HepG2 (cell line): ENCODE data around the gene GABBR2. TPM values are rescaled to one million over a fixed set of nuclear protein-coding genes. Genes with fewer than 3 reads are reported as not detected.

Experiments used
- ATAC-seq: fragments of 200-7000 bp; cut with Tn5 transposase; 3 replicates; pipeline ENCODE4 v1.9.1; 2020; ENCODE audit warnings: mild to moderate bottlenecking, moderate library complexity
- BruUV-seq: library from RNA; stranded (reverse); fragments of 400-500 nt; replicated peaks from 2 replicates; lab custom pipeline; 2021; lab: Mats Ljungman, UMichigan
- CTCF ChIA-PET: fragments of 300-600 bp; formaldehyde crosslinking; extraction: SDS; loops from one replicate; lab custom pipeline; 2021; ENCODE audit warnings: low total read pairs, inconsistent platforms, low intra/inter-chr PET ratio; lab: Yijun Ruan, JAX
- POLR2A ChIA-PET: fragments of 350-600 bp; sonication (Branson Sonifier 250); formaldehyde crosslinking; loops from one replicate; lab custom pipeline; 2020; ENCODE audit warnings: antibody characterized with exemption, inconsistent platforms; lab: Yijun Ruan, JAX
- DNase-seq: peaks from one replicate; pipeline ENCODE4 v3.0.0-alpha.2; 2015; ENCODE audit warnings: low spot score
- FAIRE-seq: peaks from 3 replicates; lab custom pipeline; 2011; peaks lifted over from hg19 to GRCh38; lab: Jason Lieb, UNC
- H2AFZ ChIP-seq: one replicate; pipeline ENCODE4 v1.6.1; 2011; ENCODE audit warnings: low read length, inconsistent platforms
- H3K27ac ChIP-seq: fragments of 300-600 bp; 3 replicates; pipeline ENCODE4 v1.8.0; 2011; ENCODE audit warnings: mixed run types, mild to moderate bottlenecking, mixed read lengths, low read length, inconsistent platforms; ENCODE audit not compliant: insufficient read depth; ENCODE audit errors: extremely low read length
- H3K27me3 ChIP-seq, 2 experiments: fragments of 200-600 bp in 1 of 2; 2 replicates in 1 of 2; 3 replicates in 1 of 2; pipeline versions ENCODE4 v1.6.0 to v1.8.0; 2011; ENCODE audit warnings: low read length in 2 of 2, mild to moderate bottlenecking in 2 of 2, moderate library complexity in 2 of 2, inconsistent platforms in 1 of 2; ENCODE audit not compliant: insufficient read depth in 2 of 2, control insufficient read depth in 1 of 2
- H3K36me3 ChIP-seq, 2 experiments: fragments of 200-600 bp in 1 of 2; replicated peaks in 1 of 2; 2 replicates in 1 of 2; 3 replicates in 1 of 2; pipeline versions ENCODE4 v1.5.1 to v1.8.0; 2011; ENCODE audit warnings: low read length in 2 of 2, inconsistent platforms in 1 of 2; ENCODE audit not compliant: insufficient read depth in 2 of 2, control insufficient read depth in 1 of 2
- H3K4me1 ChIP-seq: 2 replicates; pipeline ENCODE4 v1.5.1; 2012; ENCODE audit warnings: low read length, inconsistent platforms; ENCODE audit not compliant: insufficient read depth
- H3K4me2 ChIP-seq: 2 replicates; pipeline ENCODE4 v1.6.0; 2011; ENCODE audit warnings: low read depth, low read length, inconsistent platforms
- H3K4me3 ChIP-seq, 3 experiments: fragments of 200-600 bp in 1 of 3; sonication (generic), shearing (Covaris generic) in 1 of 3; replicated peaks in 1 of 3; 2 replicates each; pipeline ENCODE4 v1.5.1; 2011 to 2016; ENCODE audit warnings: low read length in 3 of 3, inconsistent platforms in 2 of 3, low read depth in 2 of 3, mild to moderate bottlenecking in 2 of 3, control low read depth in 1 of 3, mixed read lengths in 1 of 3; ENCODE audit not compliant: insufficient read depth in 1 of 3
- H3K79me2 ChIP-seq: one replicate; pipeline ENCODE4 v1.6.1; 2011; ENCODE audit warnings: low read length, inconsistent platforms; ENCODE audit not compliant: insufficient read depth
- H3K9ac ChIP-seq: 2 replicates; pipeline ENCODE4 v1.6.0; 2011; ENCODE audit warnings: mild to moderate bottlenecking, low read depth, low read length, inconsistent platforms; ENCODE audit not compliant: insufficient read depth
- H3K9me3 ChIP-seq: 2 replicates; pipeline ENCODE4 v1.5.1; 2012; ENCODE audit warnings: mild to moderate bottlenecking, low read length
- H4K20me1 ChIP-seq: 2 replicates; pipeline ENCODE4 v1.6.0; 2011; ENCODE audit warnings: inconsistent platforms, mild to moderate bottlenecking, low read length, moderate library complexity; ENCODE audit not compliant: insufficient read depth
- AGO1 ChIP-seq: fragments of 200-400 bp; formaldehyde crosslinking; IDR thresholded peaks from 2 replicates; pipeline ENCODE4 v1.6.1; 2017; ENCODE audit warnings: mild to moderate bottlenecking, low read depth, low read length, moderate library complexity; ENCODE audit not compliant: poor library complexity, severe bottlenecking
- BATF2 ChIP-seq: sonication (generic); formaldehyde crosslinking; IDR thresholded peaks from 2 replicates; pipeline ENCODE4 v1.8.0; 2022; ENCODE audit warnings: mild to moderate bottlenecking, missing genetic modification reagents, moderate library complexity
- E2F1 ChIP-seq: sonication (generic); formaldehyde crosslinking; IDR thresholded peaks from 2 replicates; pipeline ENCODE4 v1.5.0; 2020; ENCODE audit warnings: missing genetic modification reagents
- FLYWCH1 ChIP-seq: sonication (generic); formaldehyde crosslinking; IDR thresholded peaks from 2 replicates; pipeline ENCODE4 v1.8.1; 2023; ENCODE audit warnings: mild to moderate bottlenecking, missing genetic modification reagents
- FOXC1 ChIP-seq: sonication (generic); formaldehyde crosslinking; IDR thresholded peaks from 2 replicates; pipeline ENCODE4 v1.8.0; 2022; ENCODE audit warnings: mild to moderate bottlenecking, missing genetic modification reagents, borderline replicate concordance
- FOXO4 ChIP-seq: sonication (generic); formaldehyde crosslinking; conservative IDR thresholded peaks from 2 replicates; pipeline ENCODE4 v1.8.1; 2023; ENCODE audit warnings: missing genetic modification reagents
- IKZF5 ChIP-seq: IDR thresholded peaks from 2 replicates; pipeline ENCODE4 v1.6.1; 2018; ENCODE audit warnings: missing genetic modification reagents, mild to moderate bottlenecking, missing compliant biosample characterization
- MIER2 ChIP-seq: IDR thresholded peaks from 2 replicates; pipeline ENCODE4 v1.6.1; 2016; ENCODE audit warnings: missing biosample characterization, missing genetic modification reagents
- MIXL1 ChIP-seq: IDR thresholded peaks from 2 replicates; pipeline ENCODE4 v1.6.1; 2016
- PREB ChIP-seq: sonication (generic); formaldehyde crosslinking; IDR thresholded peaks from 2 replicates; pipeline ENCODE4 v1.4.0; 2020; ENCODE audit warnings: missing genetic modification reagents
- RFX3 ChIP-seq: IDR thresholded peaks from 2 replicates; pipeline ENCODE4 v1.6.1; 2016; ENCODE audit warnings: missing biosample characterization, missing genetic modification reagents
- RNF2 ChIP-seq: fragments of 450-650 bp; conservative IDR thresholded peaks from 2 replicates; pipeline ENCODE4 v1.6.1; 2016; ENCODE audit warnings: low read depth
- RXRB ChIP-seq: IDR thresholded peaks from 2 replicates; pipeline ENCODE4 v1.6.1; 2016; ENCODE audit warnings: borderline replicate concordance, missing genetic modification reagents, missing compliant biosample characterization
- SOX6 ChIP-seq, 2 experiments: fragments of 450-650 bp in 1 of 2; sonication (generic) in 1 of 2; formaldehyde crosslinking in 1 of 2; IDR thresholded peaks; 2 replicates each; pipeline versions ENCODE4 v1.4.0 to v1.6.1; 2017 to 2020; ENCODE audit warnings: antibody characterized with exemption in 1 of 2, mild to moderate bottlenecking in 1 of 2, missing genetic modification reagents in 1 of 2
- TFDP2 ChIP-seq: sonication (generic); formaldehyde crosslinking; IDR thresholded peaks from 2 replicates; pipeline ENCODE4 v1.4.0; 2020; ENCODE audit warnings: missing genetic modification reagents
- ZNF296 ChIP-seq: sonication (generic); formaldehyde crosslinking; conservative IDR thresholded peaks from 2 replicates; pipeline ENCODE4 v1.5.0; 2020; ENCODE audit warnings: mild to moderate bottlenecking, missing genetic modification reagents
- ZNF747 ChIP-seq: sonication (generic); formaldehyde crosslinking; IDR thresholded peaks from 2 replicates; pipeline ENCODE4 v1.8.1; 2023; ENCODE audit warnings: missing genetic modification reagents, mild to moderate bottlenecking, borderline replicate concordance
- WGBS: methylation state at CpG from one replicate; pipeline ENCODE4 v1.1.6; 2017; ENCODE audit warnings: low lambda C conversion rate; 5-methylcytosine and 5-hydroxymethylcytosine counted together
- in situ Hi-C: cut with HindIII; loops from 2 replicates; pipeline ENCODE4 v1.10.0; 2017; ENCODE audit warnings: low pct_unique_long_range_greater_than_20kb; ENCODE audit not compliant: extremely low pct_ligation_motif_present
- intact Hi-C: fragments of 100-400 bp; cut with micrococcal nuclease; formaldehyde crosslinking; loops from one replicate; pipeline ENCODE4 v1.10.0; 2022; ENCODE audit not compliant: unreplicated experiment
- polyA plus RNA-seq, 8 experiments: library from polyadenylated mRNA; depleted of rRNA in 3 of 8; stranded (reverse) in 7 of 8; unstranded in 1 of 8; fragments of >200 nt; fragmentation: Illumina TruSeq in 4 of 8; extraction: Trizol in 4 of 8; gene quantifications; 2 replicates each; pipeline versions ENCODE4 v1.2.1 to v1.2.3, GENCODE V29; 2011 to 2016; ENCODE audit warnings: low read depth in 4 of 8, missing spikeins in 1 of 8, mixed read lengths in 1 of 8; ENCODE audit not compliant: insufficient read depth in 1 of 8
- total RNA-seq, 5 experiments: library from RNA; depleted of rRNA; stranded (reverse); fragments of >200 nt; fragmentation: Illumina TruSeq; extraction: Trizol; gene quantifications; 2 replicates each; pipeline ENCODE4 v1.2.3, GENCODE V29; 2016; ENCODE audit warnings: low read depth in 1 of 5

GABBR2 gene
- total and polyA plus RNA-seq, 2 of the 13 experiments (the other 11 are each of a cell fraction or from before 2014, with no cell fraction given), result 0.02 TPM; not detected in 1

GRCh38 chr9:98533132-98533531 lies 175.6 kb downstream of the GABBR2 start:
- no TSS peak for BruUV-seq
- CTCF ChIA-PET, result no interaction called here
- intact Hi-C loops, result no loop called here

More at GRCh38 chr9:98533132-98533531, 175.6 kb downstream of the GABBR2 start:
- H3K4me1 ChIP-seq, result no peaks in the 10 kb centered on the region
- H2AFZ ChIP-seq, result no peak overlapping the region
- WGBS, result 25% methylated on average over 4 of the region's 4 CpGs
- no peaks in the 10 kb centered on the region for H3K36me3 ChIP-seq
- H3K4me3 ChIP-seq, result no peak overlapping the region
- no peak for FAIRE-seq
- no peak for ATAC-seq
- POLR2A ChIA-PET, result no interaction called here
- no peaks in the 10 kb centered on the region for H3K79me2 ChIP-seq
- TF ChIP-seq FOXO4 (CRISPR knock-in tag), result no peak
- TF ChIP-seq SOX6 (IDR thresholded peaks at IDR 0.05), result no peak
- TF ChIP-seq SOX6 (CRISPR knock-in tag; IDR thresholded peaks at IDR 0.05), result no peak
- no peak for TF ChIP-seq RFX3 (CRISPR knock-in tag)
- no peak for TF ChIP-seq IKZF5 (CRISPR knock-in tag)
- TF ChIP-seq TFDP2 (CRISPR knock-in tag), result no peak
- TF ChIP-seq MIER2, result no peak
- no peak for TF ChIP-seq FOXC1 (CRISPR knock-in tag)
- TF ChIP-seq ZNF747 (CRISPR knock-in tag), result no peak
- TF ChIP-seq PREB, result no peak
- TF ChIP-seq ZNF296 (CRISPR knock-in tag), result no peak
- TF ChIP-seq MIXL1, result no peak
- TF ChIP-seq E2F1, result no peak
- no peak for TF ChIP-seq AGO1
- no peak for TF ChIP-seq BATF2 (CRISPR knock-in tag)
- no peak for TF ChIP-seq RXRB (CRISPR knock-in tag)
- no peak for TF ChIP-seq RNF2
- TF ChIP-seq FLYWCH1 (CRISPR knock-in tag), result no peak
- H4K20me1 ChIP-seq, result no peaks in the 10 kb centered on the region
- H3K27me3 ChIP-seq, result no peaks in the 10 kb centered on the region; a peak in 1 of 5 replicates
- no peak overlapping the region for H3K9ac ChIP-seq
- H3K27ac ChIP-seq, result no peak overlapping the region
- no peak overlapping the region for H3K4me2 ChIP-seq
- in situ Hi-C loops, result no loop called here
- H3K9me3 ChIP-seq, result no peaks in the 10 kb centered on the region
- DNase-seq, result no peak
